ENCODE results near the gene CSNK1G2.
"Not testable (repeated sequence)": the region's sequence is repeated elsewhere in the genome, so short reads cannot be mapped to it uniquely, and the experiment has no call there.

Gene CSNK1G2

GRCh38 chr19:1986357-1987162, 45.6 kb downstream of the CSNK1G2 start:
- TF ChIP-seq, protein P1, sequence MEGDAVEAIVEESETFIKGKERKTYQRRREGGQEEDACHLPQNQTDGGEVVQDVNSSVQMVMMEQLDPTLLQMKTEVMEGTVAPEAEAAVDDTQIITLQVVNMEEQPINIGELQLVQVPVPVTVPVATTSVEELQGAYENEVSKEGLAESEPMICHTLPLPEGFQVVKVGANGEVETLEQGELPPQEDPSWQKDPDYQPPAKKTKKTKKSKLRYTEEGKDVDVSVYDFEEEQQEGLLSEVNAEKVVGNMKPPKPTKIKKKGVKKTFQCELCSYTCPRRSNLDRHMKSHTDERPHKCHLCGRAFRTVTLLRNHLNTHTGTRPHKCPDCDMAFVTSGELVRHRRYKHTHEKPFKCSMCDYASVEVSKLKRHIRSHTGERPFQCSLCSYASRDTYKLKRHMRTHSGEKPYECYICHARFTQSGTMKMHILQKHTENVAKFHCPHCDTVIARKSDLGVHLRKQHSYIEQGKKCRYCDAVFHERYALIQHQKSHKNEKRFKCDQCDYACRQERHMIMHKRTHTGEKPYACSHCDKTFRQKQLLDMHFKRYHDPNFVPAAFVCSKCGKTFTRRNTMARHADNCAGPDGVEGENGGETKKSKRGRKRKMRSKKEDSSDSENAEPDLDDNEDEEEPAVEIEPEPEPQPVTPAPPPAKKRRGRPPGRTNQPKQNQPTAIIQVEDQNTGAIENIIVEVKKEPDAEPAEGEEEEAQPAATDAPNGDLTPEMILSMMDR (IDR thresholded peaks at IDR 0.05; ENCODE audit: low read depth, low read length), result no peak
- no peak for DNase-seq (ENCODE audit: extremely low read depth, low read depth)

DNA sequence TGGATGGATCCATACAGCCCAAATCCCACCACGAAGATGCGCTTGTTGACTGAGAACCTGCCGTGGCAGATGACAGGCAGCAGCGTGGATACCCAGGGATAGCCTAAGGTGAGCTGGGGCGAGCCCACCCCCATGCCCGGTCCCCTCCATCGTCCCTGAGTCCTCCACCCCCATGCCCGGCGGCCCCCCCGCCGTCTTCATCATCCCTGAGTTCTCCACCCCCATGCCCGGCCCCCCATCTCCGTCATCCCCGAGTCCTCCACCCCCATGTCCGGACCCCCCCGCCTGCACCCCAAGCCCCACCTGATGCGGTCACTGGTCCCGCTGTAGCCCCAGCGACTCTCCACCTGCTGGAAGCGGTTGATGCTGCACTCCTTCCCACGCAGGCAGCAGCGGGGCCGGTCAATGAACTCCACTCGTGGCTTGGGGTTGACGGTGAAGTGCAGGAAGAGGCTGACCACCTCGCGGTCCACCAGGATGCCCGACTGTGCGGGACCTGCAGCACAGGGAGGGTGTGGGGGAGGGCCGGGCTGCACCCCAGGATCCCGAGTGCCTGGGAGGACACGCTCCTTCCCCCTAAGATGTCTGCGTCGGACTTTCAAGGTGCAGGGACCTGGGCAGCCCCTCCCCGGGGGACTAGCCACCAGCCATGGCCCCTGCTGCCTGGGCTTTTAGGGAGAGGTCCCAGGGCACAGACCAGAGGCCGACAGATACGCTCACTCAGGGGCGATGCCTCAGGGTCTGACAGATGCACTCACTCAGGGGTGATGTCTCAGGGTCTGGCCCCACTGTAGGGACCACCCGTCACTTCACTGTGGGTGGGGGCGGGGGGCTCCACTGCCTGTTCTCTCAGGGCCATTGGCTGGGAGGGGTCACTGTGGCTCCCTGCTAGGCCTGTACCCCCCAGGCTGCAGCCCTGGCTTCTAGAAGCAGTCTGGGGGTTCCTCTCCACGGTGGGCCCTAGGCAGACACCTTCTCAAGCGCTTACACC, 46.5 kb downstream of the CSNK1G2 start:
- TF ChIP-seq, protein P1 (IDR thresholded peaks at IDR 0.05; ENCODE audit: low read depth, low read length), result no peak
- no peak for DNase-seq (ENCODE audit: extremely low read depth, low read depth)

DNA sequence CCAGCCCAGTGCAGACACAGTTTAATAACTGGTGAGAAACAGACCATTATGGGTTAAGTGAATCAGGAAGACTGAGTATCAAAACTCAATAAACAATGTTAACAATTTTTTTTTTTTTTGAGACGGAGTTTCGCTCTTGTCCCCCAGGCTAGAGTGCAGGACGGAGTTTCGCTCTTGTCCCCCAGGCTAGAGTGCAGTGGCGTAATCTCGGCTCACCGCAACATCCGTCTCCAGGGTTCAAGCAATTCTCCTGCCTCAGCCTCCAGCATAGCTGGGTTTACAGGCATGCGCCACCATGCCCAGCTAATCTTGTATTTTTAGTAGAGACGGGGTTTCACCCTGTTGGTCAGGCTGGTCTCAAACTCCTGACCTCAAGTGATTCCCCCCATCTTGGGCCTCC, 47.5 kb downstream of the CSNK1G2 start:
- not testable (repeated sequence) for DNase-seq (ENCODE audit: extremely low read depth, low read depth)

DNA sequence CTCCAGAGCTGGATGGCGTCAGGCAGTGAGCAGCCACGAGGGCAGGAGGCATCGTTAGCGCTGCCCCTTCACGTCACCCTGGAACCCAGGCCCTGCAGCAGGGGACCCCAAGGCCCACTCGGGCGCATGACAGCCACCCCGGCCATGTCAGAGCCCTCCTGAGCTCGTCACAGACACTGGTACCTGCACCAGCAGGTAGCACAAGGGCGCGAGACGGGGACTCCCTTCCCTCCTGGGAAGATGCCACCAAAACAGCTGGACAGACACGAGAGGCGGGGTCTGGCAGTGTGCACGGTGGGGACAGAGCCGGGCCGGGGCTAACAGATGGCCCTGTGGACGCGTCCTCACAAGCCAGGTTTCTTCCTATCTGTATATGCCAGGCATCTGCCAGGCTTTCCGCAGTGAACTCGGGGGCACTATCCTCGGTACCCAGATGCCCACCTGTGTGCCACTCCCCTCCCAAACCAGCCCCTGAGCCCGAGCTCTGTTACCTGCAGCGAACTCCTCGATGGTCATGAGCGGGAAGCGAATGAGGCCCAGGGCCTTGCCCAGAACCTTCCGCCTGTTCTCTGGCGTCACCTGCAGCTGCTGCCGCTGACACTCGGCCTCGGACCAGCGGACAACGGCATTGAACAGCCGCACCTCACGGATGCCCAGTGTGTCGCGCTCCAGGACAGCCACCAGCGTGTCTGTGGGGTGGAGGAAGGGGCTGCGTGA, 48.7 kb downstream of the CSNK1G2 start:
- TF ChIP-seq, protein P1 (IDR thresholded peaks at IDR 0.05; ENCODE audit: low read depth, low read length), result no peak
- DNase-seq (ENCODE audit: extremely low read depth, low read depth), result no peak

- TF ChIP-seq, protein P1 (IDR thresholded peaks at IDR 0.05; ENCODE audit: low read depth, low read length), result no peak
- no peak for DNase-seq (ENCODE audit: extremely low read depth, low read depth)
Observed at GRCh38 chr19:1990230-1991017, 49.5 kb downstream of the CSNK1G2 start.

DNA sequence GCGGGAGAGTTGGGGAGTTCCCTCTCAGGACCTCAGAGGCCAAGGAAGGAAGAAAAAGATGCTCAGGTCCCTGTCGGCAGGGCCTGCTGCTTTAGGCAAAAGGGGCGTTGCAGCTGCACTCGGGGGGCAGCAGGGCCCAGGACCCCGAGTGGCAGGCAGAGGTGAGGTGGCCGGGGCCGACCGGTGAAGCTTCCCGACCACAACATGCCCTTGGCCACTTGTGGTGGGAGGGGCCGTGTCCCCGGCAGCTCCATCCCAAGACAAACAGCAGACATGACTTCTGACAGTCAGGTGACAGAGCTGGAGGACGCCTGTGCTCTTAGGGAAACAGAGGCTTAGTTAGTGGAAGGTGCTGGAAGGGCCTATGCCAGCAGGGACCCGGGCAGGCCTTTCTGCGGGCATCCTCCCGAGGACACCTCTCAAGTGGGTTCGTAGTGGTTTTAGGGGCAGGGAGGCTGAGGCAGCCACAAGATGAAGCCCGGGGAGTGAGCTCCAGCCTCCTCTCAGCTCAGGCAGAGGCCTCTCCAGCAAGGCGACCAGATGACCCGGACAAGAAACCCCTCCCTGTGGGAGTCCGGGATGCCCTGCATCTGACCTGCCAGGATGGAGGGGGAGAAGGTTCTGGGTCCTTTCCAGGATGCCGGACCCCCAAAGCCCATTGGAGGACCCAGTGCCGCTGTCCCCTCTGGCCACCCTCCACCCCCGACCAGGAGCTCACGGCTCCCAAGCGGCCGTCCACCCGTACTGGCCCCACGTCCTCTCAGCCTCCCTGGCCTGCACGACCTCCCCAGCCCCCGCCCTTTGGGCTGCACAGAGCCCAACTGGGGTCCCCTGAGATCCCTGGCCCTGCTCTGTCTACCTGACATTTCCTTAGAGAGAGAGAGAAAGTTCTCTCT, 50.3 kb downstream of the CSNK1G2 start:
- TF ChIP-seq, protein P1 (IDR thresholded peaks at IDR 0.05; ENCODE audit: low read depth, low read length), result no peak
- DNase-seq (ENCODE audit: extremely low read depth, low read depth), result no peak

All from AG09319 (cell line).